Activated CD4-positive, alpha-beta memory T cell treated with anti-CD3 and anti-CD28 coated beads for 36 hours (primary cell): Measurements from ENCODE around the gene GNB1L. TPM values are rescaled to one million over a fixed set of nuclear protein-coding genes. Genes with fewer than 3 reads are reported as not detected.

ENCODE experiments used
- CTCF ChIA-PET: fragments of 350-600 bp; sonication (Branson Sonifier 250); formaldehyde crosslinking; loops from one replicate; lab custom pipeline; 2021; ENCODE audit warnings: antibody characterized with exemption, inconsistent platforms; lab: Charles Lee
- POLR2A ChIA-PET: fragments of 350-600 bp; sonication (Branson Sonifier 250); formaldehyde crosslinking; loops from one replicate; lab custom pipeline; 2021; ENCODE audit warnings: antibody characterized with exemption; lab: Charles Lee
- DNase-seq: peaks from one replicate; pipeline ENCODE4 v3.0.0-alpha.2; 2020
- H3K27ac Mint-ChIP-seq: one replicate; pipeline ENCODE4 v1.8.0; 2021; ENCODE audit warnings: mixed read lengths
- H3K27me3 Mint-ChIP-seq: one replicate; pipeline ENCODE4 v1.8.0; 2021; ENCODE audit warnings: mixed read lengths
- H3K36me3 Mint-ChIP-seq: one replicate; pipeline ENCODE4 v1.8.0; 2021; ENCODE audit warnings: mixed read lengths
- H3K4me1 Mint-ChIP-seq: one replicate; pipeline ENCODE4 v1.8.0; 2021; ENCODE audit warnings: low read depth, mixed read lengths
- H3K4me3 Mint-ChIP-seq: one replicate; pipeline ENCODE4 v1.8.0; 2021; ENCODE audit warnings: mild to moderate bottlenecking, mixed read lengths
- H3K9me3 Mint-ChIP-seq: one replicate; pipeline ENCODE4 v1.8.0; 2021; ENCODE audit warnings: mixed read lengths
- intact Hi-C: fragments of 100-400 bp; cut with micrococcal nuclease; formaldehyde crosslinking; loops from one replicate; pipeline ENCODE4 v1.15.1; 2023
- total RNA-seq, 2 experiments: library from RNA; stranded (reverse); gene quantifications; one replicate each; pipeline ENCODE4 v1.2.3, GENCODE V29; 2021

Gene GNB1L
- total RNA-seq, 2 experiments from 2014 or later, result 11.3 to 12.3 TPM

DNA sequence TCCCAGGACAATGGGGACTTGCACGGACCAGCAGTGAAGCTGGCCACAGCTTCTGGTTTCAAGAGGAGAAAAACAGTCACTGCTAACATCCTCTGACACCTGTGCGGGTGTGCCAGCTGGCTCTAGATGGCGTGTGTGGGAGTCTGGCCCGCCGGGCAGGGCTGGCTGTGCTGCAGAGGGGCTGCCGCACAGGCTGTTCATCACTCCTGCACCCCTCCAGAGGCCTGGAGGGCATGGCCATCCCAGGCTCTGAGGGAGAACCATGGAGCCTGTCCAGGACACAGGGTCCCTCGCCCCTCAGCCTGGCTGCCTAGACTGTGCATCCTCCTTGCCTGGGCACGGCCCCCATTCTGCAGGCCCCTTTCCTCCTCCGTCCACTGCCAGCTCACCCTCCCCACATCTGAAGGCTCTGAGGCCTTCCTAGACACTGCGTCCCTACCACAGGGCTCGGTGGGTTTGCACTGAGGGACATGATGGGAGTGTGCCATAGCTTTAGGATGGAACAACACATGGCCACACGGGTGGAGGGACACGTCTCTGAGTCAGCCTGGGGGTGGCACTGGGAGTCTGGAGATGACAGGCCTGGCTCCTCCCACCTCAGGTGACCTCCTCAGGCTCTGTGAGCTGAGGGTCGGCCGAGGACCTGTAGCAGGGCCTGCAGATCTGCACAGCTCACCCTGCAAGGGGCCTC, 42.1 kb upstream of the GNB1L start:
- H3K4me1 Mint-ChIP-seq, result peaks cover 28% of the 10 kb centered on the region
- H3K36me3 Mint-ChIP-seq, result peaks cover 2% of the 10 kb centered on the region
- ChIA-PET POLR2A (interaction anchor here (0.6 kb wide), 1 partner anchor 791 kb away, joined by 3 read pairs; no protein-coding TSS in a partner anchor), CTCF (interaction anchor here (0.8 to 1.8 kb wide), 3 partner anchors 13 to 167 kb away, joined by 3 to 8 read pairs (median 6); no protein-coding TSS in a partner anchor)
- no peak overlapping the region for H3K4me3 Mint-ChIP-seq
- no peaks in the 10 kb centered on the region for H3K27me3 Mint-ChIP-seq
- intact Hi-C loops, result no loop called here
- peak; percentile 23 for DNase-seq
- H3K9me3 Mint-ChIP-seq, result no peaks in the 10 kb centered on the region
- no peak overlapping the region for H3K27ac Mint-ChIP-seq

DNA sequence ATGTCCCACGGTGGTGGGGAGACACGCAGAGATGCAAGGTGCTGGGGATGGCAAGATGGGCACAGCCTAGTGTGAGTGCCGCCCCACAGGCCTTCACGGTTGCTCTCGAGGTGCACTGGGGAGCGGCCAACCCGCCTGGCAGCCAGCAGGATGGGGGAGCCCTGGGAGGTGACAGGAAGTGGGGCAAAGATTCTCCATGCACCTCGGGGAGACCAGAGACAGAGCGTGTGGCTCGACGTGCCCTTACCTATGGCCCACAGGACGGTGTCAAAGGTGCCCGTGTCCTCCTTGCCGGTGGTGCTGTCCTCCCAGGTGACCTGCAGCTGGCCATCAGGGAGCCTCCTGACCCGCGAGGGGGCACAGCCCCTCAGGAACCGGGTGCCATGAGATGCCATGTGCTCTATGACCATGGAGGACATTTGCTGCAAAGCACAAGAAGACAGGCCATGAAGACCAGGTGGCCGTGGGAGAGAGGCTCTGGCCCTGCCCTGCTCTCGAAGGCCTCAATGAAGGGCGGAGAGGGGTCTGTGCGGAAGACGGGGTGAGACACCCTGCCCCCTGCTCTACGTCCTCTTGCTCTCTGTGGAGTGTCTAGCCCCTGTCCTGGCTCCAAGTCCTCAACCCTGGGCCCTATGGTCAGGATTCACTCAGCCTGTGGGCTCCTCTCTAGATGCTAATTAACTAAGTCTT, 40.6 kb upstream of the GNB1L start:
- no peak overlapping the region for H3K27ac Mint-ChIP-seq
- H3K9me3 Mint-ChIP-seq, result no peaks in the 10 kb centered on the region
- no peak for DNase-seq
- intact Hi-C loops, result no loop called here
- no peak overlapping the region for H3K4me3 Mint-ChIP-seq
- H3K27me3 Mint-ChIP-seq, result no peaks in the 10 kb centered on the region
- H3K4me1 Mint-ChIP-seq, result peaks cover 43% of the 10 kb centered on the region
- H3K36me3 Mint-ChIP-seq, result peaks cover 2% of the 10 kb centered on the region
- ChIA-PET CTCF (no interaction called here), POLR2A (no interaction called here)

DNA sequence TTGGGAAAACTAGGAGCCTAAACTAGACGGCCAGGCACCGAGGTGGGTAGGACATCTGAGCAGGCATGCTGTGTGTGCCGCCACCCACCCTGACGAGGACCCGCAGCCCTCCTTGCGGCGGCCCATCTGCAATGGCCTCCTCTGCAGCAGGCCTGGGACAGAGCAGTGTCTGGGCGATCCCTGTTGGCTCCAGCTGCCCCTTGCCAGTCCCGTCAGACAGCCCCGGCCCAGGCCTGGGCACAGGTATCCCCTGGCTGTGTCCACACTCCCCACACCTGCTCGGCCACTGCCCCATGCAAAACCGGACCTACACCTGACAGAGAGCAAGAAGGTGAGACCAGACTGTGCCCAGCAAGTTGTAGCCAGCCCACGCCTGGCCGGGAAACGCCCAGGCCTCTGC, 38.7 kb upstream of the GNB1L start:
- ChIA-PET CTCF (no interaction called here), POLR2A (no interaction called here)
- Mint-ChIP-seq H3K27me3 (no peaks in the 10 kb centered on the region), H3K27ac (no peak overlapping the region), H3K4me1 (peaks cover 50% of the 10 kb centered on the region), H3K36me3 (peaks cover 2% of the 10 kb centered on the region), H3K4me3 (no peak overlapping the region), H3K9me3 (no peaks in the 10 kb centered on the region)
- intact Hi-C loops, result loop anchor here (5.0 kb wide), 2 partner anchors 136 to 161 kb away; no protein-coding TSS in a partner anchor
- DNase-seq, result no peak

DNA sequence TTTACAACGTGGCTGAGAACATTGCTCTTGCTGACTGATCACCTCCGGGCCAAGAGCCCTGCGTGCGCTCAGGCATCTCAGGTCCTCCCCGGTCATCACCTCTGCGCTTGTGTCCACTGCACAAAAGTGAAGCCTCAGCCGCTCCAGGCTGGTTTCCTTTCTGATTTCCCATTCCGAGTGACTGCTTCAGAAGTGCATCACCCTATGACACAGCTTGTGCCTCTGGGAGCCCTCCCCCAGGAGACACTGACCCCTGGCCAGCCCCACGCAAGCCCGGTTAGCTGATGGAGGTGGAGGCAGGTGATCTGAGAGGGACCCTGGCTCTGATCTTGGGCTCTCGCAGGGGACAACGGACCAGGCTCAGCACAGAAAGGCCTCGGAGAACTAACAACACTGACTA, 38.3 kb upstream of the GNB1L start:
- POLR2A ChIA-PET, result interaction anchor here (3.9 kb wide), 1 partner anchor 38 kb away, joined by 42 read pairs; the partner anchor contains the start of genes GNB1L and RTL10

DNA sequence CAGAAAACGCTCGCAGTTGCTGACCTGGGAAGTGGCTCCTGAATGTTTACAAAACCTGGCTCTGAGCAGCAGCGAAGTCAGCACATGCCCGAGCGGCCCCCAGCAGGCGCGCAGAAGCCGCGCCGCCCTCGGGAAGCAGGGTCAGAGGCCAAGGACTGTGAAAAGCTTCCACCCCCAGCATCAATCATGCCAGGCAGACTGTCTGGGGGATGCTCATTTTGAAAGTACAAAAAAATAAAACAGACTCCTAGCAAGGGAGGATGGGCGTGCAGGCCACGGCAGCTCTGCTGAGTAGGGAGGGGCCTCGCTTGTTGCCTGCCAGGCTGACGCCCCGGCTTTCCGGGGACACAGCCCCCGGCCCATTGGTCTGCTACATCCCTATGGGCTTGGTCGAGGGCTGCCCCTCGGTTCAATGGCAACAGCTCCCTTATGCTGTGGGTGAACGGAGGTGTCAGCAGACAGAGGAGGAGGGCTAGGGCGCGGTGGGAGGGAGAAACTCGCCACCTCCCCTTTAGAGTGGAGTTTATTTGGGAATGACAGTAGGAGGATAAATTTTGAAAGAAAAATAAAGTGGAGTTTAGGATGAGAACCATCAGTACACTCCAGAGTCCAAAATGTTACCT, 37.7 kb upstream of the GNB1L start:
- intact Hi-C loops, result loop anchor here (1.0 to 5.0 kb wide), 3 partner anchors 37 to 160 kb away; no protein-coding TSS in a partner anchor
- Mint-ChIP-seq H3K4me3 (peak overlapping the region; percentile 69), H3K9me3 (no peaks in the 10 kb centered on the region), H3K27me3 (no peaks in the 10 kb centered on the region), H3K27ac (peak overlapping the region; percentile 95), H3K4me1 (peaks cover 52% of the 10 kb centered on the region), H3K36me3 (peaks cover 1% of the 10 kb centered on the region)
- peak; percentile 80 for DNase-seq
- POLR2A ChIA-PET, result interaction anchor here (0.8 to 3.9 kb wide), 2 partner anchors 37 to 44 kb away, joined by 3 to 42 read pairs; partner anchors contain the start of genes GNB1L and RTL10
- CTCF ChIA-PET, result interaction anchor here (0.8 to 2.7 kb wide), 4 partner anchors 18 to 414 kb away, joined by 3 to 22 read pairs (median 6); no protein-coding TSS in a partner anchor

More for the DNA sequence above, 38.3 kb upstream of the GNB1L start:
- Mint-ChIP-seq H3K36me3 (peaks cover 2% of the 10 kb centered on the region), H3K27ac (peak overlapping the region; percentile 74), H3K27me3 (no peaks in the 10 kb centered on the region), H3K9me3 (no peaks in the 10 kb centered on the region), H3K4me1 (peaks cover 50% of the 10 kb centered on the region), H3K4me3 (no peak overlapping the region)
- CTCF ChIA-PET, result interaction anchor here (1.3 kb wide), 1 partner anchor 17 kb away, joined by 8 read pairs; no protein-coding TSS in a partner anchor
- intact Hi-C loops, result loop anchor here (1.0 to 5.0 kb wide), 3 partner anchors 38 to 161 kb away; no protein-coding TSS in a partner anchor
- DNase-seq, result no peak

DNA sequence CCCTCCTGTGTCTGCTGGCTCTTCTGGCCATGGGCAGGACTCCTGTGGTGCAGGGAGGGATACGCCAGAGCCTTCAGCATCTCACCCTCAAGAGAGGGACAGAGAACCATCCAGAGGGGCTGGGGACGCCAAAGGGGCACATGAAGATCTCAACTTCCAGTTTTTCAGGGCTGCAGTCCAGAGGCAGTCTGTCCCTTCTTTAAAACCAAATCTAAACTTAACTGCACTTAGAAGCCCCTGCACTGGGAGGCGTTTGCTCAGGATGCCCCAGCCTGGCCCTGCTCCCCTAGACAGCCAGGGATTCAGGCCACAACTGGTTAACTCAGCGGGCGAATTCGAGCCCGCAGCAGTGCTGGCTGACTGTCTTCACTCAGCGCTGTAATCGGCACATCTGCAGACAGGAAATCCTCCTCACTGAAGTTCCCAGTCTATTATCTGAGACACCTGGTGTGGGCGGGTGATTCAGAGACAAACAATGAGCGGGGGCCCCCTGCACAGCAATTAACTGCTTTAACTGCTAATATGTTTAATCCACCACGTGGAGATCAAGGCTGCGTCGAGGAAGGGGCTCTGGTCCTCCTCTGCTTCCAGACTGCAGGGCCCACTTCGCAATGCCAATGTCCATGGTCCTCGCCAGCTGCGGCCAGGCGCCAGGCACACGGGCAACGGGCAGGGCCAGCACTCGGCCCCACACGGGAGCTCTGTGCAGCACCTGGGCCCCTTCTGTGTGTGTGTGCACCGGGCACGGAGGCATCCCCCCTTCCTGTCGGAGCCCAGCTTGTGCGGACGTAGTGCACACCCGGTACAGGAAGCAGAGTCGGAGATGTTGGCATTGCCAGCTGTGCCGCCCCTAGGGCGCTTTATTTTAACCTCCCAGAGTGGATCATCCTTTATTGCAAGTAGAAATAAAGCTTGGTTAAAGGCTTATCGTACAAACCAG, 36.9 kb upstream of the GNB1L start:
- CTCF ChIA-PET, result interaction anchor here (0.7 to 2.7 kb wide), 5 partner anchors 19 to 413 kb away, joined by 3 to 22 read pairs (median 3); no protein-coding TSS in a partner anchor
- Mint-ChIP-seq H3K4me3 (peak overlapping the region; percentile 69), H3K27me3 (no peaks in the 10 kb centered on the region), H3K9me3 (no peaks in the 10 kb centered on the region), H3K27ac (peak overlapping the region; percentile 95), H3K36me3 (no peaks in the 10 kb centered on the region), H3K4me1 (peaks cover 56% of the 10 kb centered on the region)
- DNase-seq, result peak; percentile 90
- POLR2A ChIA-PET, result interaction anchor here (0.8 to 3.9 kb wide), 2 partner anchors 36 to 43 kb away, joined by 3 to 42 read pairs; partner anchors contain the start of genes GNB1L and RTL10
- intact Hi-C loops, result loop anchor here (1.0 to 5.0 kb wide), 3 partner anchors 36 to 159 kb away; no protein-coding TSS in a partner anchor

DNA sequence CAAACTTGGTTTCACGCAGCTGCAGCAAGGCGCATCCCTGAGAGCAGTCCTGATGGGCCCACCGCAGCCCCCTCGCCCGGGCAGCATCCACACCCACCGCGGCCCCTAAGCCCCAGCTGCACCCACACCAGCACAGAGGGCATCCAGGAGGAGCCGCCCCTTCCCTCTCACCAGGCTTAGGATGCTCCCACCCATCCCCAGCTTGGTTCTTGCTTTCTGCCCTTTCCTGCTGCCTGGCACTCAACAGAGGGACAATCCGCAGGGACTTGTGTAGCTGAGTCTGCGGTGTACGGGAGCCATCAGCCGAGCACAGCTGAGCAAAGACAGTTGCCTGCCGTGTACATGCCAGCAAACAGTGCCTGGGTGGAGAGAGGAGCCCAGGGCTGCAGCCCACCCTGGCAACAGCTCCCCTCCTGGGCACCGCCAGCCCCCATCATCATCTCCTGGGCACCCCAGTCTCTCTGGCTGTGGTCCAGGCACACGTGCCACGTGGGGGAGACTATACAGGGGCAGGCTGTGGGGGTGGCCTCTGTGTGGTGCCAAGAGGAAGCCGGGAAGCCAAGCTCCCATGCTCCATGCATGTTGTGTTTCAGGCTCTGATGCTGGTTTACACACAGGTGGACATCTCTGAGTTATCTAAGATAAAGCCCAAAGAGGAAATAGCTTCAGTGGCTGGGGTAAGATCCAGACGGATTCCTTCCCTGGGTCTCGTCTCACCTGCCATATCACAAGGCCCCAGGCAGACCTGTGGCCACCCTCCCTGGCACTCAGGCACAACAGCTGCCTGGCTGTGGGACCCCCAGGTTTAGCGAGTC, 36.0 kb upstream of the GNB1L start:
- Mint-ChIP-seq H3K27me3 (no peaks in the 10 kb centered on the region), H3K4me1 (peaks cover 64% of the 10 kb centered on the region), H3K27ac (peak overlapping the region; percentile 95), H3K9me3 (no peaks in the 10 kb centered on the region), H3K36me3 (no peaks in the 10 kb centered on the region), H3K4me3 (peak overlapping the region; percentile 69)
- intact Hi-C loops, result loop anchor here (5.0 kb wide), 2 partner anchors 133 to 158 kb away; no protein-coding TSS in a partner anchor
- ChIA-PET CTCF (interaction anchor here (0.6 to 2.7 kb wide), 6 partner anchors 17 to 160 kb away, joined by 3 to 22 read pairs (median 3); no protein-coding TSS in a partner anchor), POLR2A (interaction anchor here (0.9 to 3.9 kb wide), 2 partner anchors 11 to 35 kb away, joined by 3 to 42 read pairs; partner anchors contain the start of genes GNB1L and RTL10)
- no peak for DNase-seq

DNA sequence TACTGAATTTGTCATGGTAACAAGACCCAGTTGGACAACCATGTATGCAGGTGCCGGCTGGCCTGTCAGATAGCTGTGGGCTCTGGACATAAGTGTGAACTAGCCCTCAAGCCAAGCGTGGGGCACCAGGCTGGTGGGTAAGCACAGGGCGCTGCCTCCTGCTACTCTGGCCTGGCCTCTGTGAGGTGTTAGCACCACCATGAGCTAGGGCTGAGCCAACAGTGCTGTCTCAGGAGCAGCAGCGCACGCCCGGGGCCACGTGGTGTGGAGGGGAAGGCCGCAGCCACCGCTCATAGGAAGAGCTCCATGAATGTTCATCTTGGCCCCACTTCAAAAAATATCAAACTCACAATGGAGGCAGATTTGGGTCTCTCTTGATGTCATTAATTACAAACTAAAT, 35.3 kb upstream of the GNB1L start:
- ChIA-PET CTCF (interaction anchor here (0.6 to 2.7 kb wide), 5 partner anchors 18 to 159 kb away, joined by 3 to 22 read pairs (median 3); no protein-coding TSS in a partner anchor), POLR2A (interaction anchor here (0.9 to 3.9 kb wide), 2 partner anchors 10 to 35 kb away, joined by 3 to 42 read pairs; partner anchors contain the start of genes GNB1L and RTL10)
- no peaks in the 10 kb centered on the region for H3K36me3 Mint-ChIP-seq
- no peaks in the 10 kb centered on the region for H3K9me3 Mint-ChIP-seq
- H3K4me1 Mint-ChIP-seq, result peaks cover 67% of the 10 kb centered on the region
- peak; percentile 47 for DNase-seq
- no peaks in the 10 kb centered on the region for H3K27me3 Mint-ChIP-seq
- peak overlapping the region; percentile 70 for H3K27ac Mint-ChIP-seq
- intact Hi-C loops, result loop anchor here (5.0 kb wide), 2 partner anchors 133 to 158 kb away; no protein-coding TSS in a partner anchor
- H3K4me3 Mint-ChIP-seq, result no peak overlapping the region

DNA sequence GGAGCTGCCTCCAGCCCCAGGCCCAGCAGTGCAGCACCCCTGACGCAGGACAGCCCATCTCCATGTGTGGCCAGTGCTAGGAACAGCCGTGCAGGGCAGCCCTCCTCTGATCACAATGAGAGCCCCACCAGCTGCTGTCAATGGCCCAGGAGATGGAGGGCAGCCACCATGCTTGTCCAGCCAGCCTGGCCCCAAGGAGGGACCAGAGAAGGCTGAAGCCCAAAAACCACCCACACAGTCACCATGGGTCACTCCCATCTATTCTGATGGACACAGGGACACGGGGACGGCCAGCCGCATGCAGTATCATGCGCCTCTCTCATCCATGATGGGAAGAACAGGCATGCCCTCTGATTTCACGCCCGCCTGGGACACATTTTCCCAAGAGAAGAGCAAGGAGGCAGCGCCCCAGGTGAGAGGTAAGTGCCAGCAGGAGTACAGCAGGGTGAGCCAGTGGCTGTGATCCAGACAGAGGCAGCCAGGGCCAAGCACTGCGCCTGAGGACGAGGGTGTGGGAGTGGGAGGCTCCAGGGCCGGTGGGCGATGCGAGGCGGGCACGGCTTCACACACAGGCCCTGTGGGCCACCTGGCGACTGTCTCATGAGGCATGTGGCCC, 33.6 kb upstream of the GNB1L start:
- H3K4me3 Mint-ChIP-seq, result no peak overlapping the region
- POLR2A ChIA-PET, result no interaction called here
- CTCF ChIA-PET, result interaction anchor here (2.2 kb wide), 1 partner anchor 158 kb away, joined by 12 read pairs; no protein-coding TSS in a partner anchor
- intact Hi-C loops, result no loop called here
- H3K36me3 Mint-ChIP-seq, result no peaks in the 10 kb centered on the region
- H3K27ac Mint-ChIP-seq, result no peak overlapping the region
- H3K9me3 Mint-ChIP-seq, result no peaks in the 10 kb centered on the region
- H3K4me1 Mint-ChIP-seq, result peaks cover 57% of the 10 kb centered on the region
- DNase-seq, result no peak
- no peaks in the 10 kb centered on the region for H3K27me3 Mint-ChIP-seq
